Amygdala (tissue), 56 donors: ENCODE results near the gene PANK1.
"Not testable (repeated sequence)": the region's sequence is repeated elsewhere in the genome, so short reads cannot be mapped to it uniquely, and the experiment has no call there.

Source experiments
- DNase-seq, 56 donors: peaks; one replicate each; lab custom pipeline; 2025; lab: John Stamatoyannopoulos, UW

Gene PANK1

GRCh38 chr10:89576022-89576421 lies 69.0 kb downstream of the PANK1 start:
- DNase-seq: no peak

- DNase-seq: no peak
Observed at GRCh38 chr10:89575031-89575430, 70.0 kb downstream of the PANK1 start.

GRCh38 chr10:89574368-89574767 lies 70.7 kb downstream of the PANK1 start:
- DNase-seq: no peak

GRCh38 chr10:89567576-89568245 lies 77.3 kb downstream of the PANK1 start:
- no peak for DNase-seq

GRCh38 chr10:89566992-89567391 lies 78.0 kb downstream of the PANK1 start:
- DNase-seq: no peak

- no peak for DNase-seq
Observed at GRCh38 chr10:89566095-89566950, 78.7 kb downstream of the PANK1 start.

GRCh38 chr10:89565180-89565579 lies 79.9 kb downstream of the PANK1 start:
- no peak for DNase-seq

GRCh38 chr10:89563861-89564478 lies 81.1 kb downstream of the PANK1 start:
- DNase-seq: peak in 2 of 56 donors; percentile 36 to 41

GRCh38 chr10:89563311-89563710 lies 81.7 kb downstream of the PANK1 start:
- no peak for DNase-seq

- no peak for DNase-seq
Observed at GRCh38 chr10:89556600-89556999, 88.4 kb downstream of the PANK1 start.

GRCh38 chr10:89555688-89556445 lies 89.2 kb downstream of the PANK1 start:
- no peak for DNase-seq

GRCh38 chr10:89554433-89554832 lies 90.6 kb downstream of the PANK1 start:
- DNase-seq: no peak

GRCh38 chr10:89553064-89553734 lies 91.8 kb downstream of the PANK1 start:
- DNase-seq: no peak

- no peak for DNase-seq
Observed at GRCh38 chr10:89552213-89552612, 92.8 kb downstream of the PANK1 start.

GRCh38 chr10:89550509-89550908 lies 94.5 kb downstream of the PANK1 start:
- DNase-seq: no peak

- DNase-seq: no peak
Observed at GRCh38 chr10:89549510-89549909, 95.5 kb downstream of the PANK1 start.

- DNase-seq: no peak
Observed at GRCh38 chr10:89548673-89549072, 96.4 kb downstream of the PANK1 start.

- no peak for DNase-seq
Observed at GRCh38 chr10:89547853-89548513, 97.1 kb downstream of the PANK1 start.

GRCh38 chr10:89546651-89547050 lies 98.4 kb downstream of the PANK1 start:
- DNase-seq: not testable (repeated sequence)

- no peak for DNase-seq
Observed at GRCh38 chr10:89543841-89544240, 101.2 kb downstream of the PANK1 start.
